Naive B cell (primary cell): ENCODE results near the gene SCLY. TPM values are rescaled to one million over a fixed set of nuclear protein-coding genes. Genes with fewer than 3 reads are reported as not detected.

ENCODE experiments used
- ATAC-seq, 2 donors: fragments of 150-1000 bp; cut with Tn5 transposase; 2 replicates each; pipeline ENCODE4 v1.10.0; 2021; ENCODE audit warnings: low read depth in 2 of 2, mild to moderate bottlenecking in 2 of 2, moderate library complexity in 2 of 2
- DNase-seq: peaks from one replicate; pipeline ENCODE4 v3.0.0; 2022
- H3K27ac Mint-ChIP-seq, 6 donors: one replicate each; pipeline ENCODE4 v1.8.0; 2020 to 2022; ENCODE audit warnings: mild to moderate bottlenecking in 6 of 6, mixed read lengths in 6 of 6, moderate library complexity in 5 of 6, inconsistent platforms in 2 of 6
- H3K27me3 Mint-ChIP-seq, 3 donors: one replicate each; pipeline ENCODE4 v1.8.0; 2021 to 2022; ENCODE audit warnings: mixed read lengths in 3 of 3, mild to moderate bottlenecking in 1 of 3
- H3K36me3 Mint-ChIP-seq, 2 donors: one replicate each; pipeline ENCODE4 v1.8.0; 2020 to 2022; ENCODE audit warnings: mixed read lengths in 2 of 2, inconsistent platforms in 1 of 2, mild to moderate bottlenecking in 1 of 2
- H3K4me1 Mint-ChIP-seq, 3 donors: one replicate each; pipeline ENCODE4 v1.8.0; 2020 to 2022; ENCODE audit warnings: mixed read lengths in 3 of 3, inconsistent platforms in 1 of 3, mild to moderate bottlenecking in 1 of 3, moderate library complexity in 1 of 3
- H3K4me3 Mint-ChIP-seq, 8 donors: one replicate each; pipeline ENCODE4 v1.8.0; 2020 to 2022; ENCODE audit warnings: mild to moderate bottlenecking in 8 of 8, mixed read lengths in 8 of 8, moderate library complexity in 8 of 8, inconsistent platforms in 2 of 8
- H3K9me3 Mint-ChIP-seq, 7 donors: one replicate each; pipeline ENCODE4 v1.8.0; 2020 to 2022; ENCODE audit warnings: mixed read lengths in 7 of 7, mild to moderate bottlenecking in 5 of 7, inconsistent platforms in 2 of 7, moderate library complexity in 1 of 7
- polyA plus RNA-seq, 6 donors: library from polyadenylated mRNA; unstranded; fragments of 300-500 nt; fragmentation: Illumina TruSeq; gene quantifications; one replicate each; pipeline ENCODE4 v1.2.3, GENCODE V29; 2021; ENCODE audit warnings: low read depth in 6 of 6

The SCLY gene
- polyA plus RNA-seq, 6 donors from 2014 or later: 11.5 to 18.8 (median 15.6) TPM

GRCh38 chr2:238135601-238136150 is 74.9 kb downstream of the SCLY start:
- no peaks in the 10 kb centered on the region for H3K36me3 Mint-ChIP-seq
- H3K4me3 Mint-ChIP-seq: no peak overlapping the region
- H3K27me3 Mint-ChIP-seq: no peaks in the 10 kb centered on the region
- no peak for ATAC-seq
- peak overlapping the region in 1 of 6 donors; percentile 12 for H3K27ac Mint-ChIP-seq
- no peak for DNase-seq
- no peaks in the 10 kb centered on the region for H3K9me3 Mint-ChIP-seq
- H3K4me1 Mint-ChIP-seq: peaks cover 2 to 12% (median 3%) of the 10 kb centered on the region in 3 donors

GRCh38 chr2:238136820-238137537 is 76.2 kb downstream of the SCLY start:
- Mint-ChIP-seq H3K4me3 (no peak overlapping the region), H3K4me1 (peaks cover 2 to 12% (median 7%) of the 10 kb centered on the region in 3 donors), H3K9me3 (no peaks in the 10 kb centered on the region), H3K27ac (no peak overlapping the region), H3K27me3 (no peaks in the 10 kb centered on the region), H3K36me3 (no peaks in the 10 kb centered on the region)
- ATAC-seq (no peak), DNase-seq (no peak)

GRCh38 chr2:238137885-238138284 is 77.1 kb downstream of the SCLY start:
- Mint-ChIP-seq H3K4me3 (peak overlapping the region in 2 of 8 donors; percentile 30 to 34), H3K9me3 (no peaks in the 10 kb centered on the region), H3K36me3 (no peaks in the 10 kb centered on the region), H3K4me1 (peaks cover 2 to 12% (median 7%) of the 10 kb centered on the region in 3 donors), H3K27me3 (no peaks in the 10 kb centered on the region), H3K27ac (peak overlapping the region in 2 of 6 donors; percentile 49 to 91)
- no peak for ATAC-seq
- DNase-seq: no peak

- no peaks in the 10 kb centered on the region for H3K27me3 Mint-ChIP-seq
- peak within 1 kb of the TSS in 2 of 6 donors; percentile 49 to 91 for H3K27ac Mint-ChIP-seq
- no peaks in the 10 kb centered on the region for H3K9me3 Mint-ChIP-seq
- DNase-seq (no peak), ATAC-seq (peak; percentile 41 to 50)
- peaks cover 2 to 12% (median 7%) of the 10 kb centered on the region in 3 donors for H3K4me1 Mint-ChIP-seq
- peak within 1 kb of the TSS in 4 of 8 donors; percentile 30 to 59 (median 50) for H3K4me3 Mint-ChIP-seq
- H3K36me3 Mint-ChIP-seq: no peaks in the 10 kb centered on the region
These were observed 77.8 kb downstream of the SCLY start, which contains the start of gene KLHL30 for GRCh38 chr2:238138331-238139195. Gene KLHL30 (plus strand): TSS chr2:238138668. CDS start chr2:238140755, 2,087 bp downstream.

GRCh38 chr2:238139196-238140039 is 78.6 kb downstream of the SCLY start:
- peak overlapping the region in 3 of 8 donors; percentile 20 to 53 (median 47) for H3K4me3 Mint-ChIP-seq
- DNase-seq: peak; percentile 19
- H3K4me1 Mint-ChIP-seq: peaks cover 2 to 13% (median 12%) of the 10 kb centered on the region in 3 donors
- ATAC-seq: peak; percentile 43 to 48
- no peak overlapping the region for H3K27ac Mint-ChIP-seq
- no peaks in the 10 kb centered on the region for H3K36me3 Mint-ChIP-seq
- no peaks in the 10 kb centered on the region for H3K27me3 Mint-ChIP-seq
- H3K9me3 Mint-ChIP-seq: peaks cover 0 to 1% (median 0%) of the 10 kb centered on the region in 7 donors

- Mint-ChIP-seq H3K4me3 (peak overlapping the region in 2 of 8 donors; percentile 21 to 53), H3K9me3 (peaks cover 0 to 1% (median 0%) of the 10 kb centered on the region in 7 donors), H3K4me1 (peaks cover 2 to 13% (median 12%) of the 10 kb centered on the region in 3 donors), H3K27ac (no peak overlapping the region), H3K27me3 (no peaks in the 10 kb centered on the region), H3K36me3 (no peaks in the 10 kb centered on the region)
- no peak for ATAC-seq
- DNase-seq: no peak
These were observed 79.2 kb downstream of the SCLY start for GRCh38 chr2:238140040-238140439.

- Mint-ChIP-seq H3K36me3 (no peaks in the 10 kb centered on the region), H3K9me3 (peaks cover 0 to 1% (median 0%) of the 10 kb centered on the region in 7 donors), H3K27ac (peak overlapping the region in 1 of 6 donors; percentile 47), H3K4me1 (peaks cover 2 to 16% (median 13%) of the 10 kb centered on the region in 3 donors), H3K27me3 (no peaks in the 10 kb centered on the region), H3K4me3 (no peak overlapping the region)
- ATAC-seq (no peak), DNase-seq (no peak)
These were observed 80.1 kb downstream of the SCLY start for GRCh38 chr2:238140721-238141540.

- Mint-ChIP-seq H3K9me3 (peaks cover 0 to 1% (median 0%) of the 10 kb centered on the region in 7 donors), H3K36me3 (no peaks in the 10 kb centered on the region), H3K4me1 (peaks cover 2 to 16% (median 13%) of the 10 kb centered on the region in 3 donors), H3K27me3 (no peaks in the 10 kb centered on the region), H3K4me3 (no peak overlapping the region), H3K27ac (peak overlapping the region in 1 of 6 donors; percentile 60)
- no peak for ATAC-seq
- no peak for DNase-seq
These were observed 80.9 kb downstream of the SCLY start for GRCh38 chr2:238141541-238142318.

GRCh38 chr2:238142382-238143205 is 81.8 kb downstream of the SCLY start:
- ATAC-seq (no peak), DNase-seq (no peak)
- Mint-ChIP-seq H3K4me3 (peak overlapping the region in 1 of 8 donors; percentile 52), H3K36me3 (no peaks in the 10 kb centered on the region), H3K27me3 (no peaks in the 10 kb centered on the region), H3K9me3 (peaks cover 0 to 1% (median 0%) of the 10 kb centered on the region in 7 donors), H3K4me1 (peaks cover 2 to 15% (median 13%) of the 10 kb centered on the region in 3 donors), H3K27ac (no peak overlapping the region)

- DNase-seq: no peak
- H3K36me3 Mint-ChIP-seq: no peaks in the 10 kb centered on the region
- H3K4me3 Mint-ChIP-seq: no peak overlapping the region
- peaks cover 0 to 1% (median 0%) of the 10 kb centered on the region in 7 donors for H3K9me3 Mint-ChIP-seq
- no peak for ATAC-seq
- H3K27ac Mint-ChIP-seq: no peak overlapping the region
- H3K4me1 Mint-ChIP-seq: peaks cover 2 to 13% (median 7%) of the 10 kb centered on the region in 3 donors
- H3K27me3 Mint-ChIP-seq: no peaks in the 10 kb centered on the region
These were observed 82.6 kb downstream of the SCLY start for GRCh38 chr2:238143239-238143951.
